ENCODE data around the gene MCM5.

GRCh38 chr22:35386670-35387288 lies 13.2 kb upstream of the MCM5 start:
- TF ChIP-seq, protein P1, sequence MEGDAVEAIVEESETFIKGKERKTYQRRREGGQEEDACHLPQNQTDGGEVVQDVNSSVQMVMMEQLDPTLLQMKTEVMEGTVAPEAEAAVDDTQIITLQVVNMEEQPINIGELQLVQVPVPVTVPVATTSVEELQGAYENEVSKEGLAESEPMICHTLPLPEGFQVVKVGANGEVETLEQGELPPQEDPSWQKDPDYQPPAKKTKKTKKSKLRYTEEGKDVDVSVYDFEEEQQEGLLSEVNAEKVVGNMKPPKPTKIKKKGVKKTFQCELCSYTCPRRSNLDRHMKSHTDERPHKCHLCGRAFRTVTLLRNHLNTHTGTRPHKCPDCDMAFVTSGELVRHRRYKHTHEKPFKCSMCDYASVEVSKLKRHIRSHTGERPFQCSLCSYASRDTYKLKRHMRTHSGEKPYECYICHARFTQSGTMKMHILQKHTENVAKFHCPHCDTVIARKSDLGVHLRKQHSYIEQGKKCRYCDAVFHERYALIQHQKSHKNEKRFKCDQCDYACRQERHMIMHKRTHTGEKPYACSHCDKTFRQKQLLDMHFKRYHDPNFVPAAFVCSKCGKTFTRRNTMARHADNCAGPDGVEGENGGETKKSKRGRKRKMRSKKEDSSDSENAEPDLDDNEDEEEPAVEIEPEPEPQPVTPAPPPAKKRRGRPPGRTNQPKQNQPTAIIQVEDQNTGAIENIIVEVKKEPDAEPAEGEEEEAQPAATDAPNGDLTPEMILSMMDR (IDR thresholded peaks at IDR 0.05; ENCODE audit: low read length): no peak
- no peak for TF ChIP-seq EZH2 (IDR thresholded peaks at IDR 0.05; ENCODE audit: borderline replicate concordance, low read length)
